COLO668 (cell line): ENCODE data around the gene SMYD3.
A peak's percentile ranks its signal among the peaks of the same experiment; 100 is the strongest.

Experiments
- DNase-seq: peaks from one replicate; lab custom pipeline; 2025; ENCODE audit not compliant: unreplicated experiment; lab: John Stamatoyannopoulos, UW

The SMYD3 gene

GRCh38 chr1:246220495-246221065 is 286.5 kb downstream of the SMYD3 start:
- no peak for DNase-seq

GRCh38 chr1:246219508-246220030 is 287.5 kb downstream of the SMYD3 start:
- peak; percentile 91 for DNase-seq

DNA sequence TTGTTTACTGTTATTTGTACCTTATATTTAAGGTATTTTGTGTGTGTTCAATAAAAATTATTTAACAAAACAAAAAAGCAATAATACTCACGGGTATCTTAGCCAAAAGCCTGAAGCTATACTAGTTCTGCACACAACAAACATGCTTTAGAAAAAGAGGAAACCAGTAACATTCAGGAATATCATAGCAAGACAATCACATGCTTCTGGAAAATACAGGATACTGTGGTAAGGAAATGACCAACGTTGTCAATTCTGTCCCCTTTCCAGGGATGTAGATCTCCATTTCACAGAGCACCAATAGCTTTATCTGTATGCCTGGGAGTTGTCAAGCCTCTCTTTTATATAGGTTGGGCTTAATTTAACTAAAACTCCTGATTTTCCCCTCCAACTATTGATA is 288.4 kb downstream of the SMYD3 start:
- DNase-seq, result no peak

GRCh38 chr1:246216906-246217305 is 290.2 kb downstream of the SMYD3 start:
- DNase-seq, result no peak

DNA sequence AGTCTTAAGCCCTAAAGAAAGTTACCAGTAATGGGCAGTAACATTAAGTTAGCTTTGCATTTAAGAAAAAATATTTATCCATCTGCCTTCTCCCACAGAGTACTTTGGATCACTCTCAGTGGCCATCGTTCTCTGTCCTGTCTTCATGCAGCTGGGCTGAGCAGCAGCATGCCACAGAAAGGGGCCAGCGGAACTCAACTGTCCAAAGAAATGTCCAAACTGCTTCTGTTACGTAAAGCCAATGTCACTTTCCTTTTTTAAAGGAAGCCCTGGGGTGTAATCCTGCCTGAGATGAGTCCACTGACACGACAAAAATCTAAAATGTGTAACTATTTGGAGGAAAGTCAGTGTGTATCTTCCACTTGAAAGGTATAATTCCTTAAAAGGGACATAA is 291.6 kb downstream of the SMYD3 start:
- DNase-seq, result peak; percentile 23

DNA sequence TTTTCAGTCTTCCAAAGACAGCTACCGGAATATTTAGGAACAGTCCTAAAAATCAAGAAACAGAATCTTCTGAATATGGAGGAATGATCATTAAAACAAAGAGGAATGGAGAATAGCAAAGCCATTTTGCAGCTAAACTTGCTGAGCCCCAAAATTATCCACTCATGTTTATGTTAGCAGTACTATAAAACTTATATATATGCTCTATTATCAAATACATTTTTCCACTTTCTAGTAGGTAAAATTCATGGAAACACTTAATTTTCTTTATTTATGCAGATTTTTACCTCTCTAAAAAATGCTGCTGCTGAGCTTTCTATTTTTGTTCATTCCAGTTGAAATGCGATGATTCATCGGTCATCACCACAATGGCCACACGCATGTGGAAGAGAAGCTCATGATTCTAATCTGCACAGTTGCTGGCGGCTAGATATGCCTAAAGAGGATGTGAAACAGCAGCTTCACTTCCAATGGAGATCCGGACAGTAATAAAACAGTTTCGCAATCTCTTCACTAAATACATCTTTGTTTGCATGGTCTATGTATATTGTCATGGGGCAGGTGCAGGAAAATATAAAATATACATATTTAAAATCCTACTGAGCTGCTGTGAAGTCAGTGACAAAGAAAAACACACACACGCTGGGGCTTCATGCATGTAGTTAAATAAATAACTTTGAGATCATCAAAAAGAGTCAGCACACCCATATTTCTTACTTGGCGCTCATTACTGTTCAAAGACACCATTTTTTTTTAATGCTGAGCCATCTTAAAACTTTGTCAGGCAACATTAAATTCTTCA is 292.2 kb downstream of the SMYD3 start:
- DNase-seq, result peak; percentile 68

DNA sequence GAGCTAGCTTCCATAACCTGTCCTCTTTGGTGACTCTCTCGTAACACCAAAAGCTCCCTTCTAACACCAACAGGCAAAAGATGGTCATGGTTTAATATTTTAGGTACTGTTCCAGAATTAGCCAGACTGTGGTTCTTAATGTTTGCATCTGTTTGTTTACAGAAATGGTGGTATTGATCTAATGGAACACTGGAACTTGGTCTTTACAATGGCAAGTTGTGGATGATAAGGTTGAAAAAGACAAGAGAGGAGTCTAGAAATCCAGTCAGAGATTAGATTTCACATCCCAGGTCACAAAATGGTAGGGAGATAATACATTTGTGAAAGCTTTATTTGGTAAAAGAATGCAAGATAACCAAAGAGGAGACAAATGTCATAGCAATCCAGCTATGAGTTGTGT is 293.1 kb downstream of the SMYD3 start:
- no peak for DNase-seq

DNA sequence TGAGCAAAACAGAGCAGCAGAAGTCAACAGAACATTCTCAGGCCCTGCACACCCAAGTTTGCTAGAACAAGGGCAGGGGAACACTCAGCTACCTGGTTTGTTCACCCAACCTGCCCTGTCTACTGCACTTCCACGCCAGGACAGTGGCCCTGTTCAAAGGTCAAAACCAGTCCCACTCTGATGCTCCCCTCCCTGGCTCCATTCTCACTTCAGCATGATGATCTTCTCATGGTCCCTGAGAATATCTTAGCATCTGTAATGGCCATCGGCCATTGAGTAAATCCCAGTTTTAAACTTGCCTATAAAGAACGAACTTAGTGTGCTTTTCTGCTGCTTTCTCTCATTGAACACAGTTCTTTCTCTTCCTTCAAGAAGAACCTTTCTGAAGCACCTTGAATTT is 293.6 kb downstream of the SMYD3 start:
- no peak for DNase-seq

DNA sequence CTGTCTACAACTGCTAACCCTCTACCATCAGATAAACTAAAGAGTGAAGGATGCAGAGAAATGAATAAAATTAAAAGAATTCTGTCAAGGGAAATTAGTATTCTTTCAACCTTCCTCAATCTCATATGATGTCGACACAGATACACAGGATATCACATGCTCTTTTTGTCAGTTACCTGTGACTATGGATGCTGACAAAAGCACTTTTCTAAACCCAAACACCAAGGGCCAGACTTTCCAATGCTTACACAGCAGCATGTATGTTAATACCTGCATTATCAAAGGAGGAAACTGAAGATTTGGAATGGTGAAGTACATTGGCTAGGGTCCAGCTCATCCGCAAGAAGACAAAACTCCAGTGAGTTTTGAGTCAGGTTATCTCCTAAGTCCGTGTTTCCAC is 294.0 kb downstream of the SMYD3 start:
- DNase-seq, result no peak

DNA sequence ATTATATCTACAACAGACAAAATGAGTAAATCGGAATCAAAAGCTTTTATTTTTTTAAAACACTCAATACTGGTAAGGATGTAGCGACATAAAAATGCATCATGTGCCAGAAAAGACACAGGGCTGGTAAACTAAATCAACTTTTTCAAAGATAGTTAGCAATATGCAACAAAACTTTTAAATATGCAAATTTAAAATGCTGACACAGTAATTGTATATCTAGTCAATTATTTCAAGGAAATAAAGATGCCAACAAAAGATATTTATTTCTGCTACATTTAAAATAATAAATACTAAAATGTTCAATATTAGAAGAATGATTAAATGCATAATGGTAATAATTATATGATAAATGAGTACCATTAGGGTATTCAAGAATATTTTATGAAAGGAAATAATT is 295.1 kb downstream of the SMYD3 start:
- no peak for DNase-seq

GRCh38 chr1:246210756-246211155 is 296.3 kb downstream of the SMYD3 start:
- peak; percentile 78 for DNase-seq

DNA sequence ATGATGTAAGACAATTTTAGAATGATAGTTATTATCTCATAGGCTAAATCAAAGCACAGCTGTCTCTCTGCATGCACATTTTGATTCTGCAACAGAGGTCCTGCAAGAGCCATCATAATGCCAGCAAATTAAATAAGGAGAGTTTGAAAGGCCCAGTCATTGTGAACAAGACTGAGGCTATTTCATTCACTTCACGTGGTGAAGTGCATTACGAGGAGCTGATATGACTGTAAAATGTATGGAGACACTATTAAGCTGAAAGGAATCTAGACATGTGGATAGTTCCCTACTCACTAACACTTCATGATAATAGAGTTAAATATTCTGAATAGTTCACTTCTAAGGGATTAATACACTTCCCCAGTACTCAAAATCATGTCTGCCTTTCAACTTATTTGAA is 299.0 kb downstream of the SMYD3 start:
- no peak for DNase-seq

DNA sequence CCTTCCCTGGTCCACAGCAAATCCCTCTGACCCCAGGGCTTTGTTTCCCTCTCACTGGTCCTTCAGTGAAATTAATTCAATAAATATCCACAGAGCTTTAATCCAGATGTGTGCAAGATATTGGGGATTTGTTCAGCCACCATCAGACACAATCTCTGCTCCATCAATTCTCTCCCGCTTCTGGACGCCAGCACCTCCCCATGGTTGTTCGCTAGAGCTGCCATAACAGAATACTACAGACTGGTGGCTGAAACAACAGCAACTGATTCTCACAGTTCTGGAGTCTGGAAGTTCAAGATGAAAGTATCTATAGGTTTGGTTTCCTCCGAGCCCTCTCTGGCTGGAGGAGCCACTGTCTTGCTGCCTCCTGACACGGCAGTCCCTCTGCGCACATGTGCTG is 303.9 kb downstream of the SMYD3 start:
- DNase-seq, result no peak

GRCh38 chr1:246200738-246201137 is 306.3 kb downstream of the SMYD3 start:
- DNase-seq, result no peak

DNA sequence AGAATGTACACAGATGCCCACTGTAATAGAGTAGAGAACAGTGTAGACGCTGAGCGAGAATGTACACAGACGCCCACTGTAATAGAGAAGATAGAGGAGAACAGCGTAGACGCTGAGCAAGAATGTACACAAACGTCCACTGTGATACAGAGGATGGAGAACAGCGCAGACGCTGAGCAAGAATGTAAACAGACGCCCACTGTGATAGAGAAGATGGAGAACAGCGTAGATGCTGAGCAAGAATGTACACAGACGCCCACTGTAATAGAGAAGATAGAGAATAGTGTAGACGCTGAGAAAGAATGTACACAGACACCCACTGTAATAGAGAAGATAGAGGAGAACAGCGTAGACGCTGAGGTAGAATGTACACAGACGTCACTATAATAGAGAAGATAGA is 306.9 kb downstream of the SMYD3 start:
- DNase-seq, result no peak

- peak; percentile 66 for DNase-seq
Observed at GRCh38 chr1:246199086-246199645, 307.9 kb downstream of the SMYD3 start.

GRCh38 chr1:246198115-246198816 is 308.8 kb downstream of the SMYD3 start:
- no peak for DNase-seq

DNA sequence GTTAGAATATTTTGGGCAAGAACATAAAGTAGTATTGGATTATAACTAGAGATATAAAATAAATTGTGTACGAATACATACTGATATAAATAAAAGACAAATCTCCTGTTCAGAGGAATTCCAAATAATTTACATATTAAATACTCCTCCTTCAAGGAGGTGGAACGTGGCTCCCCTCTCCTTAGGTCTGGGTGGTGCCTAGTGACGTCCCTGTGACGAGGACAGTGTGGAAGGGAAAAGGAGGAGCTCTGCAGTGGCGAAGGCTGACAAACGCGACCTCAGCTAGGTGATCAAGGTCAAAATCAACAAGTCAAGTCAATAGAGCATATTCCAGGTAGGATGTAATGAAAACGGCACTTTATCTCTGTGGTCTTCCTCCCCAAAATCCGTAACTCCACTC is 310.0 kb downstream of the SMYD3 start:
- no peak for DNase-seq

GRCh38 chr1:246195296-246195695 is 311.8 kb downstream of the SMYD3 start:
- no peak for DNase-seq

DNA sequence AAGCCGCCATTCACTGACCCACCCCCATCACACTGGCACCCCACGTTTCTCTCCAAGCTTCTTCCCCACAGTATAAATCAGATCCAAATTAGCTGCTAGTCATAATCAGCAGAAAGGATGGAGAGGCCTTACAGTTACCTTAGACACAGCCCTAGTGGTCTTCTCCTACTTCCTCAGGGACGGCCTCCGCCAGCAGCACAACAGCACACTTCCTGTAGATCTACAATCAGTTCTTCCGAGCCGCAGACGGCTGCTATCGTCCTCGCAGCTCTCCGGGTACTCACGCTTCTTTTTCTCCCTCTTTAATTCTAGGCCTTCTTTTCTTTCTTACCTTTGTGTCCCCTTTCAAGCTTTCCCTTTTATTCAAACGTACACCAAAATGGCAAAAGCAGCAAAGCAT is 313.5 kb downstream of the SMYD3 start:
- DNase-seq, result no peak

GRCh38 chr1:246189126-246189525 is 318.0 kb downstream of the SMYD3 start:
- no peak for DNase-seq
